Endothelial cell of umbilical vein (primary cell): Measurements from ENCODE around the gene POU3F3. TPM values are rescaled to one million over a fixed set of nuclear protein-coding genes. Genes with fewer than 3 reads are reported as not detected.

ENCODE experiments used
- BruUV-seq: library from RNA; stranded (reverse); fragments of 400-500 nt; replicated peaks from 2 replicates; lab custom pipeline; 2021; lab: Mats Ljungman, UMichigan
- CTCF ChIA-PET: fragments of 300-600, 350-600 bp; sonication (Branson Sonifier 250); formaldehyde crosslinking; loops from one replicate; lab custom pipeline; 2021; ENCODE audit warnings: antibody characterized with exemption, inconsistent platforms; lab: Charles Lee
- POLR2A ChIA-PET: fragments of 300-600, 350-600 bp; sonication (Branson Sonifier 250); formaldehyde crosslinking; loops from one replicate; lab custom pipeline; 2021; ENCODE audit warnings: antibody characterized with exemption, inconsistent platforms; lab: Charles Lee
- DNase-seq: peaks from one replicate; pipeline ENCODE4 v3.0.0-alpha.2; 2011; ENCODE audit warnings: low read depth, low spot score
- FAIRE-seq: peaks from 2 replicates; lab custom pipeline; 2011; peaks lifted over from hg19 to GRCh38; lab: Jason Lieb, UNC
- H2AFZ ChIP-seq: 2 replicates; pipeline ENCODE4 v1.6.0; 2012; ENCODE audit warnings: low read depth, low read length, control low read depth, inconsistent platforms
- H3K27ac ChIP-seq: 2 replicates; pipeline ENCODE4 v1.5.1; 2011; ENCODE audit warnings: low read depth, mild to moderate bottlenecking, control low read depth, low read length, moderate library complexity; ENCODE audit not compliant: insufficient read depth
- H3K27me3 ChIP-seq, 2 experiments: 2 replicates each; pipeline versions ENCODE4 v1.6.0 to v1.6.1; 2011; ENCODE audit warnings: low read length in 2 of 2, mixed read lengths in 1 of 2; ENCODE audit not compliant: control insufficient read depth in 2 of 2, insufficient read depth in 2 of 2
- H3K36me3 ChIP-seq, 2 experiments: 2 replicates in 1 of 2; 3 replicates in 1 of 2; pipeline ENCODE4 v1.5.1; 2011; ENCODE audit warnings: low read length in 2 of 2, mild to moderate bottlenecking in 1 of 2, moderate library complexity in 1 of 2; ENCODE audit not compliant: control insufficient read depth in 2 of 2, insufficient read depth in 2 of 2; ENCODE audit errors: extremely low read depth in 1 of 2
- H3K4me1 ChIP-seq: 3 replicates; pipeline ENCODE4 v1.5.1; 2011; ENCODE audit warnings: mild to moderate bottlenecking, low read length; ENCODE audit not compliant: control insufficient read depth, insufficient read depth; ENCODE audit errors: extremely low read depth
- H3K4me2 ChIP-seq: 2 replicates; pipeline ENCODE4 v1.6.1; 2011; ENCODE audit warnings: low read length, control low read depth, mixed read lengths; ENCODE audit not compliant: insufficient read depth
- H3K4me3 ChIP-seq, 3 experiments: fragments of 200-600 bp in 1 of 3; sonication (generic), shearing (Covaris generic) in 1 of 3; replicated peaks in 1 of 3; 2 replicates each; pipeline ENCODE4 v1.5.1; 2011 to 2016; ENCODE audit warnings: control low read depth in 3 of 3, low read length in 3 of 3, mild to moderate bottlenecking in 2 of 3, inconsistent platforms in 1 of 3, low read depth in 1 of 3, moderate library complexity in 1 of 3; ENCODE audit not compliant: insufficient read depth in 1 of 3
- H3K79me2 ChIP-seq: 2 replicates; pipeline ENCODE4 v1.6.0; 2012; ENCODE audit warnings: low read length, inconsistent platforms; ENCODE audit not compliant: control insufficient read depth, insufficient read depth
- H3K9ac ChIP-seq: replicated peaks from 2 replicates; pipeline ENCODE3; 2011; ENCODE audit warnings: low read length, control low read depth; ENCODE audit not compliant: insufficient read depth; ENCODE audit errors: extremely low read depth
- H3K9me1 ChIP-seq: replicated peaks from 3 replicates; pipeline ENCODE4 v1.6.0; 2011; ENCODE audit warnings: mild to moderate bottlenecking, low read length; ENCODE audit not compliant: control insufficient read depth, insufficient read depth; ENCODE audit errors: extremely low read depth
- H3K9me3 ChIP-seq: replicated peaks from 2 replicates; pipeline ENCODE4 v1.5.1; 2012; ENCODE audit warnings: low read length, inconsistent platforms; ENCODE audit not compliant: control insufficient read depth, insufficient read depth
- H4K20me1 ChIP-seq: replicated peaks from 2 replicates; pipeline ENCODE3; 2011; ENCODE audit warnings: mild to moderate bottlenecking, low read length; ENCODE audit not compliant: control insufficient read depth, insufficient read depth; ENCODE audit errors: extremely low read depth
- FOS ChIP-seq: IDR thresholded peaks from 2 replicates; pipeline ENCODE4 v1.6.1; 2011; ENCODE audit warnings: mild to moderate bottlenecking, low read length, moderate library complexity, borderline replicate concordance; ENCODE audit not compliant: insufficient read depth
- MYC ChIP-seq: IDR thresholded peaks from one replicate; pipeline ENCODE4 v1.6.1; 2011; ENCODE audit warnings: mild to moderate bottlenecking, low read depth, low read length
- POLR2AphosphoS5 ChIP-seq: IDR thresholded peaks from 2 replicates; pipeline ENCODE4 v1.6.1; 2012; ENCODE audit warnings: low read depth, mild to moderate bottlenecking, control low read depth, low read length, moderate library complexity; ENCODE audit not compliant: insufficient read depth
- dilution Hi-C: fragments of 300-500 bp; cut with MboI; formaldehyde crosslinking; loops from one replicate; pipeline ENCODE4 v1.15.0; 2019; ENCODE audit warnings: low sequenced_read_pairs; ENCODE audit not compliant: extremely low pct_ligation_motif_present
- intact Hi-C: fragments of 100-400 bp; cut with micrococcal nuclease; formaldehyde crosslinking; loops from one replicate; pipeline ENCODE4 v1.10.0; 2022
- polyA plus RNA-seq, 4 experiments: library from polyadenylated mRNA; depleted of rRNA in 3 of 4; stranded (reverse) in 3 of 4; unstranded in 1 of 4; fragments of >200 nt; gene quantifications; 2 replicates each; pipeline versions ENCODE4 v1.2.1 to v1.2.3, GENCODE V29; 2011 to 2012; ENCODE audit warnings: missing spikeins in 1 of 4
- total RNA-seq: library from RNA; stranded (reverse); gene quantifications from 2 replicates; pipeline ENCODE4 v1.2.3, GENCODE V29; 2021
- TF ChIP-seq, protein P1 (sequence below), 2 donors: IDR thresholded peaks; 1 replicate in 1 of 2; 2 replicates in 1 of 2; pipeline ENCODE4 v1.5.1; 2011; ENCODE audit warnings: low read length in 2 of 2, mild to moderate bottlenecking in 2 of 2, moderate library complexity in 2 of 2, control low read depth in 1 of 2, inconsistent platforms in 1 of 2, low read depth in 1 of 2; ENCODE audit not compliant: insufficient read depth in 1 of 2; ENCODE audit errors: extremely low read depth in 1 of 2
- TF ChIP-seq, protein P2 (sequence below): IDR thresholded peaks from 2 replicates; pipeline ENCODE4 v1.6.1; 2011; ENCODE audit not compliant: insufficient read depth, insufficient read length

POU3F3 gene
- total and polyA plus RNA-seq, 2 donors (not counting 3 experiments of a cell fraction or from before 2014, with no cell fraction given), result not detected

GRCh38 chr2:104834431-104835153, 19.3 kb upstream of the POU3F3 start:
- no peak overlapping the region for H3K27ac ChIP-seq
- H3K4me3 ChIP-seq, result no peak overlapping the region
- H4K20me1 ChIP-seq, result no peaks in the 10 kb centered on the region
- ChIA-PET POLR2A (no interaction called here), CTCF (no interaction called here)
- H3K36me3 ChIP-seq, result no peaks in the 10 kb centered on the region
- H3K9me3 ChIP-seq, result no peaks in the 10 kb centered on the region
- H3K4me1 ChIP-seq, result no peaks in the 10 kb centered on the region
- no peak overlapping the region for H2AFZ ChIP-seq
- FAIRE-seq, result no peak
- H3K27me3 ChIP-seq, result no peaks in the 10 kb centered on the region
- TF ChIP-seq, protein P1, sequence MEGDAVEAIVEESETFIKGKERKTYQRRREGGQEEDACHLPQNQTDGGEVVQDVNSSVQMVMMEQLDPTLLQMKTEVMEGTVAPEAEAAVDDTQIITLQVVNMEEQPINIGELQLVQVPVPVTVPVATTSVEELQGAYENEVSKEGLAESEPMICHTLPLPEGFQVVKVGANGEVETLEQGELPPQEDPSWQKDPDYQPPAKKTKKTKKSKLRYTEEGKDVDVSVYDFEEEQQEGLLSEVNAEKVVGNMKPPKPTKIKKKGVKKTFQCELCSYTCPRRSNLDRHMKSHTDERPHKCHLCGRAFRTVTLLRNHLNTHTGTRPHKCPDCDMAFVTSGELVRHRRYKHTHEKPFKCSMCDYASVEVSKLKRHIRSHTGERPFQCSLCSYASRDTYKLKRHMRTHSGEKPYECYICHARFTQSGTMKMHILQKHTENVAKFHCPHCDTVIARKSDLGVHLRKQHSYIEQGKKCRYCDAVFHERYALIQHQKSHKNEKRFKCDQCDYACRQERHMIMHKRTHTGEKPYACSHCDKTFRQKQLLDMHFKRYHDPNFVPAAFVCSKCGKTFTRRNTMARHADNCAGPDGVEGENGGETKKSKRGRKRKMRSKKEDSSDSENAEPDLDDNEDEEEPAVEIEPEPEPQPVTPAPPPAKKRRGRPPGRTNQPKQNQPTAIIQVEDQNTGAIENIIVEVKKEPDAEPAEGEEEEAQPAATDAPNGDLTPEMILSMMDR (IDR thresholded peaks at IDR 0.05; ENCODE audit: extremely low read depth in 1 of 2, insufficient read depth in 1 of 2, low read depth in 1 of 2, low read length in 2 of 2), result no peak
- TF ChIP-seq POLR2AphosphoS5 (no peak), MYC (no peak), FOS (no peak)
- TF ChIP-seq, protein P2, sequence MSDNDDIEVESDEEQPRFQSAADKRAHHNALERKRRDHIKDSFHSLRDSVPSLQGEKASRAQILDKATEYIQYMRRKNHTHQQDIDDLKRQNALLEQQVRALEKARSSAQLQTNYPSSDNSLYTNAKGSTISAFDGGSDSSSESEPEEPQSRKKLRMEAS, result no peak
- H3K4me2 ChIP-seq, result no peak overlapping the region
- no peaks in the 10 kb centered on the region for H3K9me1 ChIP-seq
- no TSS peak for BruUV-seq
- intact Hi-C loops (no loop called here), dilution Hi-C loops (no loop called here)
- no peak overlapping the region for H3K9ac ChIP-seq
- H3K79me2 ChIP-seq, result no peaks in the 10 kb centered on the region
- DNase-seq, result no peak
